ENCODE data around the gene CCNE1. TPM values are rescaled to one million over a fixed set of nuclear protein-coding genes. Genes with fewer than 3 reads are reported as not detected.
"Not testable (repeated sequence)": the region's sequence is repeated elsewhere in the genome, so short reads cannot be mapped to it uniquely, and the experiment has no call there.

The CCNE1 gene
- total RNA-seq, 1 donor from 2014 or later = 2.0 TPM

GRCh38 chr19:29787281-29787680 lies 24.5 kb upstream of the CCNE1 start:
- DNase-seq (ENCODE audit: low spot score) = no peak

GRCh38 chr19:29789007-29789406 lies 22.8 kb upstream of the CCNE1 start:
- DNase-seq (ENCODE audit: low spot score) = no peak

GRCh38 chr19:29793116-29793727 lies 18.6 kb upstream of the CCNE1 start:
- no peak for DNase-seq (ENCODE audit: low spot score)

- DNase-seq (ENCODE audit: low spot score) = not testable (repeated sequence)
These were observed 17.3 kb upstream of the CCNE1 start for GRCh38 chr19:29794490-29794889.

GRCh38 chr19:29795461-29796172 lies 16.2 kb upstream of the CCNE1 start:
- no peak for DNase-seq (ENCODE audit: low spot score)

- no peak for DNase-seq (ENCODE audit: low spot score)
These were observed 15.6 kb upstream of the CCNE1 start for GRCh38 chr19:29796173-29796573.

- DNase-seq (ENCODE audit: low spot score) = no peak
These were observed 12.9 kb upstream of the CCNE1 start for GRCh38 chr19:29798774-29799497.

GRCh38 chr19:29800100-29800825 lies 11.5 kb upstream of the CCNE1 start:
- no peak for DNase-seq (ENCODE audit: low spot score)

- DNase-seq (ENCODE audit: low spot score) = not testable (repeated sequence)
These were observed 7.8 kb upstream of the CCNE1 start for GRCh38 chr19:29803951-29804350.

- DNase-seq (ENCODE audit: low spot score) = no peak
These were observed 7.3 kb upstream of the CCNE1 start for GRCh38 chr19:29804493-29804892.

- DNase-seq (ENCODE audit: low spot score) = no peak
These were observed 6.5 kb upstream of the CCNE1 start for GRCh38 chr19:29805031-29805965.

- DNase-seq (ENCODE audit: low spot score) = no peak
These were observed 5.5 kb upstream of the CCNE1 start for GRCh38 chr19:29806098-29806866.

- no peak for DNase-seq (ENCODE audit: low spot score)
These were observed 4.6 kb upstream of the CCNE1 start for GRCh38 chr19:29807178-29807577.

- no peak for DNase-seq (ENCODE audit: low spot score)
These were observed 3.9 kb upstream of the CCNE1 start for GRCh38 chr19:29807870-29808405.

- no peak for DNase-seq (ENCODE audit: low spot score)
These were observed 1.8 kb upstream of the CCNE1 start for GRCh38 chr19:29809795-29810503.

GRCh38 chr19:29810504-29810871 lies 1.3 kb upstream of the CCNE1 start:
- no peak for DNase-seq (ENCODE audit: low spot score)

GRCh38 chr19:29812080-29812880 lies 489 bp downstream of the CCNE1 start:
- no peak for DNase-seq (ENCODE audit: low spot score)

- DNase-seq (ENCODE audit: low spot score) = no peak
These were observed 1.1 kb downstream of the CCNE1 start for GRCh38 chr19:29812881-29813275.

- no peak for DNase-seq (ENCODE audit: low spot score)
These were observed 1.9 kb downstream of the CCNE1 start for GRCh38 chr19:29813642-29814041.
